Left colon (tissue), 2 donors: ENCODE data around the gene MIPOL1. TPM values are rescaled to one million over a fixed set of nuclear protein-coding genes. Genes with fewer than 3 reads are reported as not detected.
A peak's percentile ranks its signal among the peaks of the same experiment; 100 is the strongest.

Experiments used
- ATAC-seq: fragments of 200-7000 bp; cut with Tn5 transposase; one replicate; pipeline ENCODE4 v1.9.1; 2020; ENCODE audit warnings: mild to moderate bottlenecking, moderate library complexity
- DNase-seq, 2 donors: peaks; one replicate each; pipeline ENCODE4 v3.0.0-alpha.2; 2020
- intact Hi-C, 2 donors: fragments of 100-400 bp; cut with DNase I in 1 of 2; cut with micrococcal nuclease in 1 of 2; formaldehyde crosslinking; loops; one replicate each; pipeline versions ENCODE4 v1.11.2 to v1.14.0; 2022; cut with DNase I, micrococcal nuclease
- total RNA-seq, 2 donors: library from RNA; stranded (reverse); fragmentation: NEBNext Ultra II Directional; extraction: Animal tissue kit (Norgen Biotek cat#: 25700); gene quantifications; one replicate each; pipeline ENCODE4 v1.2.1, GENCODE V29; 2021
- donor health status: DM: no; HTN: no; CAD: no.
- donor health status: DM: yes; HTN: yes; CAD: no.

Gene MIPOL1
- total RNA-seq, 2 donors from 2014 or later: 5.1 to 9.1 TPM

- ATAC-seq: no peak
- intact Hi-C loops: no loop called here
- peak in 1 of 2 donors; percentile 37 for DNase-seq
Measured at GRCh38 chr14:37587881-37588666, 390.3 kb downstream of the MIPOL1 start.

- intact Hi-C loops: no loop called here
- ATAC-seq (peak; percentile 21), DNase-seq (peak; percentile 35 to 43)
Measured at GRCh38 chr14:37588667-37588955, 390.9 kb downstream of the MIPOL1 start.

DNA sequence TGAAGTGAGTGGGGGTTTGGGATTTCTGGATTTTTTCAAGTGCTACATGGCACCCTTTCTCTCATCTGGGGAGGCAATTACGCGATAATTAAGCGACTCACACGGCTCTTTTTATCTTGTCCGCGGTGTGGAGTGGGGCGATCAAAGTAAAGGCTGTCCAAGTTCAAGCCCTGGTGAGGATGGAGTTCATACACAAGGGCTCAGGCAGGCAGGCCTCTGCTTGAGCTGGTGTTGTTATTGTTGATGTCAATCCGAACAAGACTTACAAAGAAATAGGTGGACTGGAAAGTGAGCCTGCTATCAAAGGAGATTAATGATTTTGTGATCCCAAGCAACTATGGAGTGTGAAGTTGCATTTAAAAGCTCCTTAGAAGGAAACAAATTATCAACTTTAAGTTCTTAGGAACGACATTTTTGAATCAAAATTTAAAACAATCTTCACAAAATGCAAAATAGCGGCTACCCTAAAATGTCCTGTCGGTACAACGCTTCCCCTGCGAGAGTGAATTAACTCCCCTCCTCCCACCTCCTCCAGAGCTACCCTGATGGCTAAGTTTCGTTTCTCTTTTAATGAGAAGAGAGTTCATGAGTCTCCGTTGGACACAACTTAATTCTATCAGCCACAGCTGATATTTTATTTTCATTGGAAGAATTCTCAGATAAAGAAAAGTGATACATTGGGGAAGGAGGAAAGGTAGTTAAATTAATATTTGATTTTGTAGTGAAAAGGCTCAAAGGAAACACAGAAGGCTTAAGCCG lies 391.4 kb downstream of the MIPOL1 start:
- ATAC-seq (no peak), DNase-seq (no peak)
- intact Hi-C loops: no loop called here

- intact Hi-C loops: no loop called here
- DNase-seq (no peak), ATAC-seq (no peak)
Measured at GRCh38 chr14:37589715-37590427, 392.1 kb downstream of the MIPOL1 start.

DNA sequence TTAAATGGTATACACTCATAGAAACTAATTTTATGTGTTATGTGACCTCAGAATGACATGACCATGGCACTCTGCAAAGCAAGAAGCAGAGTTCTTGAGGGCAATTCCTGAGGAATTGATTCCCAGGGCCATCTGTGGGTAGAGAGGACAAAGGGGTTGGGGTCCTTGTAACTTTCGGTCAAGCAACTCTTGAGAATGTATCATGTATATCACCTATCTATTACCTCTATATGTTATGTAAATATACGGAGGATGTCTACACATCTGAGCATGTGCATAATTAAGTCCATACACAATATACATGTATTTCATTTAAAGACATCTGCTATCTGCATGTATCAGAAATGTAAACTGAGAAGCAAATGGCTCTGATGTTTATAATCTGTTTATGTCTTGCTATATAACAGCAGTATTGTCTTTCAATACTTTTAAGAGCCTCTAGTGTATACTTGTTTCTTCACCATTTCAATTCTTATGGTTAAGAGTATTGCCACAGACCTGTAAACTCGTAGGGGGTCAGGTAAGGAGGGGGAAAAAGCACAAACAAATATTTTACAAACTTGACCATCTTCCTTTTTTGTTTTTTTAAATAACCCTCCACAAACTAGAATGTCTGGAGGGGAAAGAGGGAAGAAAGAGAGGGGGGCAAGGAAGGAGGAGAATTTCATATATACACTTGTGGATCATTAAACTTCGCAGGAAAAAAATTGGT lies 392.8 kb downstream of the MIPOL1 start:
- ATAC-seq: no peak
- intact Hi-C loops: no loop called here
- DNase-seq: no peak

- intact Hi-C loops: no loop called here
- ATAC-seq (peak; percentile 7), DNase-seq (peak; percentile 36 to 72)
Measured at GRCh38 chr14:37591311-37591940, 393.7 kb downstream of the MIPOL1 start.

DNA sequence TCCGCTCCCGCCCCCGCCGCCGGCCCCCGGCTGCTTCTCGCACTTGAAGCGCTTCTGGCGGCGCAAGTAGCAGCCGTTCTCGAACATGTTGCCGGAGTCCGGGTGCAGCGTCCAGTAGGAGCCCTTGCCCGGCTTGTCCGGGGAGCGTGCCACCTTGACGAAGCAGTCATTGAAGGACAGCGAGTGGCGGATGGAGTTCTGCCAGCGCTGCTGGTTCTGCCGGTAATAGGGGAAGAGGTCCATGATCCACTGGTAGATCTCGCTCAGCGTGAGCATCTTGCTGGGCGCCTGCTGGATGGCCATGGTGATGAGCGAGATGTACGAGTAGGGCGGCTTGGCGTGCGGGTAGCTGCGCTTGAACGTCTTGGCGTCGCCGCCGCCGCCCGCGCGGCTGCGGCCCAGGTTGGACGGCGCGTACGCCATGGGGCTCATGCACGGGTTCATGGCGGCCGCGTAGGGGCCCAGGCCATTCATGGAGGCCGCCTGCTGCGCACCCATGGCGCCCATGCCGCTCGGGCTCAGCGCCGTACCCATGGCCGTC lies 394.3 kb downstream of the MIPOL1 start:
- DNase-seq (no peak), ATAC-seq (peak; percentile 1)
- intact Hi-C loops: no loop called here

DNA sequence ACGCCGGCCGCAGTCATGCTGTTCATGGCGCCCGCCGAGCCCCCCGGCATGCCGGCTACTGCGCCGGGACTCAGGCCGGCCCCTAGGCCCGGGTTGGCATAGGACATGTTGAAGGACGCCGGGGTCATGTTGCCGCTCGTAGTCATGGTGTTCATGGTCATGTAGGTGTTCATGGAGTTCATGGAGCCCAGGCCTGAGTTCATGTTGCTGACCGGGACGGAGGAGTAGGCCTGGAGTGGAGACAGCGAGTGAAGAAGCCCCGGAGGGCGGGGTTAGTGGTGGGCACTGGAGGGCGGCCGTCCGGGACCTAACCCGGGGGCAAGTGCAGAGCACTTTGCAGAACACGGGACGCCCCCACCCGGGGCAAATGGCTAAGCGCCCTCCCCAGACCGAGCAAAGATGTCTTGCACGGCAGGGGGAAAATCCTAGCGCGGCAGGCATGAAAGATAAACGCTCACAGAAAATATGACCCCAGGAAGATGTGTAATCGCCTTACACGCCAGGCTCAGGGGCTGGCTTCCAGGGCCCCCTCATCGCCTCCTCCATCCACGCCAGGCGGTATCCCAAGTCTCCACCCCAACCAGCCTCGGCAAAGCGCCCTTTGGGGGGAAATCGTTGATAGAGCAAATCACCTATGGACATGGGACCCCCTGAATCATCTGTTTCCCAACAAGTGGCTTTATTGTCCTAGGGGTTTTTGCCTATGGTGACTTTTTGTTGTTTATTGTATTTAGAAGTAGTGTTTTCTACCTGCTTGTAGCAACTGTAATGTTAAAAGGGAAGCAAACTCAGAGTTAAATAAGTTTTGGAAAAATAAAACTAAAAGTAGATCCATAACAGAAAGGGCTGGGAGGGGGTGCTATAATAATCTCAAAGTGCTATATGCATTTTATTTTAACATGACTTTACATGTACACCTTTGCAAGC lies 395.0 kb downstream of the MIPOL1 start:
- intact Hi-C loops: no loop called here
- DNase-seq: peak; percentile 27 to 49
- no peak for ATAC-seq

GRCh38 chr14:37593511-37594237 lies 395.9 kb downstream of the MIPOL1 start:
- no peak for DNase-seq
- ATAC-seq: no peak
- intact Hi-C loops: no loop called here

DNA sequence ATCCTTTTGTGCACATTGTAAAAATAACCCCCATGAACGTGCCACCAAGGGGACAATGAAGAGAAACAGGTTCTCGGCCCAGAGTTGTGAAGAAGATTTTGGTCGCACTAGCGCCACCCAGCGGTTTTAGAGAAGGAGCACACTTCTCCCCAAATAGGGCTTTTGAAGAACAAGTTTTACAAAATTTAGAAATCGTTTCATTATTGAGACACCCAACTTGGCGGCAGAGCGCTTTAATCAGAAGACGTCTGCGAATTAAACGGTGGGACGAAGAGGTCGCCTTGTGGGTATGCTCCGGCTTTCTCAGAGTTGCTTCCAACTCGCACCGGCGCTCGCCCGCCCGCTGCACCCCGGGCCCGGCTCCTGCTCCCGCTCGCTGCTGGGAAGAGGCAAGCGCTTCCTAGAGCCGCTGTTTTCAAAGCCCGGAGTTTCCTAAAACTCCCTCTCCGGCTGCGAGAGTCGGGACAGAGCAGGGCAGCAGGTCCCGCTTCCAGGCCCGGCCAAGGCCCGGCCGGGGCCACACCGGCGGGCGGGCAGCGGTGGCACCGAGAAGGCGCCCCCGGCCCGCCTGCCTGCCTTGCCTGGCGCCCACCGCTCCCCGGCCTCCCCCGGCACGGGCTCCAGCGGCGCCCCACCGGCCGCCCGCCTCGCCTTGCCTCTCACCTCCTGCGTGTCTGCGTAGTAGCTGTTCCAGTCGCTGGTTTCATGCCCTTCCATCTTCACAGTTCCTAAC lies 396.7 kb downstream of the MIPOL1 start:
- intact Hi-C loops: no loop called here
- DNase-seq (peak; percentile 79 to 83), ATAC-seq (peak; percentile 16)

DNA sequence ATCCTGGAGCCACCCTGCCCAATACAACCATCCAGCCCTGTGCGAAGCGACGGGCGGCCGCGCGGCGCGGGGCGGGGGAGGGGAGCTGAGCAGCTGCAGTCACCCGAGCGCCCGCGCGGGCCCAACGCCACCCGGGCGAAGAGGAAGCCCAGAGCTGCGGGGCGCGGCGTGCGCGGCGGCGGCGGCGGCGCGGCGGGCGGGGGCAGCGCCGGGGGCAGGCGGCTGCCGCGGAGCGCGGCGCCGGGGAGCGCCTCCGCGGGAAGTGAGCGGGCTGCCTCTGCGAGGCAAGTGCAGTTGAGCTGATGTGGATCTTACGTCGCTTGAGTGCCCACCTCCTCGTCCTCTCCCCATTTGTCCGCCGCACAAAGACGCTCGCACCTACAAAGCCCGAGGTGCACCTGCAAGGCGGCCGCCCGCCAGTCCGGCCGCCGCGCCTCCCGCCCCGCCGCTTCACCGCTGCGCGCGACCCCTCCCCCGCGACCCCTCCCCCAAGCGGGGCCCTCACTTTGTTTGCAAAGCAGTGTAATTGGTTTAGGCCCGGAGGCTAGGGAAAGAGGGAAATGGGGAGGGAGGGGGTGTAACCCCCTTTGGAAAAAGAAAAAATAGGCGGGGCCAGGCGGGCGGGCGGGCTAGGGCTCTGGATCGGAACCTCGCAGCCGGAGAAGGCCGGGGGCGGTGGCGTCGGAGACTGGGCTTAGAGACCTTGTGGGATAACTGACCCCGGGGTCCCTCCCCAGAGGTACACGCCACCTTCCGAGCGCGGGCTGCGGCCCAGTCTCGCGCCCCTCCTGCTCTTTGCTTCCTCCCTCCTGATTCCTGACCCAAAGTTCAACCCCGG lies 397.5 kb downstream of the MIPOL1 start, which contains the start of the genes FOXA1 and TTC6:
FOXA1 (minus strand) TSS at position 279 of the 838 bp plus-strand sequence; CDS start at position 2, 277 bp downstream.
TTC6 (plus strand) TSS at position 659 of the 838 bp plus-strand sequence. CDS start 26,436 bp downstream, outside the sequence.
- peak; percentile 26 for ATAC-seq
- intact Hi-C loops: no loop called here

DNA sequence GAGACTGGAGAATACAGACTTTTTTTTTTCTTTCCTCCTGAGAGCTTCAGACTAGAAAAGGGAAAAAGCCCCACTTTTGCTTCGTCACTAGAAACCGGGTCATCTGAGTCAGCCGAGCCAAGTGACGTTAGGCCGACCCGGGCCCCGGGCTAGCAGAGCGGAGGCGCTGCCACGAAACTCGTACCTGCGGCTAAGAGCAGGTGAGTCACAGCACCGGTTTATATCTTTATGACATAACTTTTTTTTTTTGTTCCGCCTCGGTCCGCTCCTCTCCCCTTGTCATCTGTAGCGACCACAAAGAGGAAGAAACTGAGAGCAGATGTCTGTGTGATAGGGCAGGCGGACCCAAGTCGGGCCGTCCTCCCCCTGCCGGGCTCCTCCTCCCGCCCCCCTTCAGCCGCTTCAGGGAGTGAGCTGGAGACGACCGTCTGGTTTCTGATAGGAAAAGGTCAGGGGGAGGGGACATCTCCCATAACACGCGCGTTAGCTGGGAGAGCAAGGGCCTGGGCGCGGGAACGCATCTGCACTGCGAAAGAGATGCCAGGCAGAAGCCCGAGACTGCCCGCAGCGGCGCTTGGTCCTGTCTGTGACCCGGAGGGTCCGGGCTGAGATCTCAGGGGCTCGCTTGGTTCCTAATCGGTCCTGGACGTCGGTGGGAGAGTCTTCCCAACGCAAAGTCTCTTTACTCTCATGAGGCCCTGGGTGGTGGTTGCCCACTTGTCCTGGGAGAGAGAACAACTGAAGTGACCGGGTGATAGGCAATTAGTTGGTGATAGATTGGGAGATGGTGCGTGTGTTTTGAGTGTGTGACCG lies 398.3 kb downstream of the MIPOL1 start:
- peak; percentile 67 for ATAC-seq
- DNase-seq: peak; percentile 85 to 93
- intact Hi-C loops: no loop called here

More for the DNA sequence above, 397.5 kb downstream of the MIPOL1 start, which contains the start of the genes FOXA1 and TTC6:
- DNase-seq: peak; percentile 76 to 77

GRCh38 chr14:37596790-37597472 lies 399.2 kb downstream of the MIPOL1 start:
- intact Hi-C loops: no loop called here
- no peak for ATAC-seq

DNA sequence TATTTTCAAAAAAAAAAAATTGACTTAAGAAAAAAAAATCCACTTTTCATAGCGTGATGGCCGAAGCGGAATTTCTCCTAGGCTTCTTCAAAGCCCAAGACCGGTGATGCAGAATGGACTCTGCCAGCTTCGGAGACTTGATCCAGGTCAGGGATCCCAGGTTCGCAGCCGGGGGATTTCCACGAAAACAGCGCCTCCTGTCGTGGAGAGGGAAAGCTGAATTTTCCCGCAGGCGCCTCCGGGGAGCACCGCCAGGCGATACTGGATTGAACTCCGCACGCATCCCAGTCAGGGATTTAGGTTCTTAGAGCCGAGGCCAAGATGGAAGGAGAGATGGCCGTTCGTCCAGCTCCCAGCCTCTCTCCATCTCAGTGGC lies 399.8 kb downstream of the MIPOL1 start:
- DNase-seq (peak; percentile 62 to 67), ATAC-seq (peak; percentile 13)
- intact Hi-C loops: no loop called here

More at GRCh38 chr14:37596790-37597472, 399.2 kb downstream of the MIPOL1 start:
- DNase-seq: no peak
